K562 (cell line): Measurements from ENCODE around the gene BEST4. TPM values are rescaled to one million over a fixed set of nuclear protein-coding genes. Genes with fewer than 3 reads are reported as not detected.
A peak's percentile ranks its signal among the peaks of the same experiment; 100 is the strongest.

Experiments used
- ARID4B ChIP-seq: sonication (generic); formaldehyde crosslinking; IDR thresholded peaks from 2 replicates; pipeline ENCODE4 v1.8.0; 2022; ENCODE audit warnings: mild to moderate bottlenecking, missing genetic modification reagents
- CREB3 ChIP-seq: fragments of 450-650 bp; conservative IDR thresholded peaks from 2 replicates; pipeline ENCODE4 v1.6.1; 2016; ENCODE audit warnings: missing genetic modification characterization, low read depth, mild to moderate bottlenecking, missing compliant biosample characterization, moderate library complexity
- ELF2 ChIP-seq: fragments of 250-450 bp; sonication (Bioruptor Pico); IDR thresholded peaks from 2 replicates; pipeline ENCODE4 v1.5.0; 2021; ENCODE audit warnings: mild to moderate bottlenecking
- KLF10 ChIP-seq: fragments of 250-450 bp; sonication (Bioruptor Pico); IDR thresholded peaks from 2 replicates; pipeline ENCODE4 v1.6.1; 2021; ENCODE audit warnings: matching md5 sums
- MAFF ChIP-seq: IDR thresholded peaks from 2 replicates; pipeline ENCODE4 v1.6.1; 2012; ENCODE audit warnings: low read length, improper control_type of control experiment
- MLX ChIP-seq, 2 experiments: fragments of 450-650 bp in 1 of 2; sonication (generic) in 1 of 2; formaldehyde crosslinking; conservative IDR thresholded peaks; 2 replicates each; pipeline versions ENCODE4 v1.4.0 to v1.8.1; 2020 to 2022; ENCODE audit warnings: mild to moderate bottlenecking in 1 of 2, missing genetic modification reagents in 1 of 2
- PCBP2 ChIP-seq: fragments of 200-400 bp; formaldehyde crosslinking; IDR thresholded peaks from 2 replicates; pipeline ENCODE4 v1.6.1; 2018; ENCODE audit warnings: low read length, low read depth, mild to moderate bottlenecking, moderate library complexity; ENCODE audit not compliant: poor library complexity, severe bottlenecking
- SIX5 ChIP-seq, 2 experiments: IDR thresholded peaks; 2 replicates each; pipeline ENCODE4 v1.6.1; 2011; ENCODE audit warnings: low read length in 2 of 2, borderline replicate concordance in 1 of 2, low read depth in 1 of 2, mild to moderate bottlenecking in 1 of 2, moderate library complexity in 1 of 2; ENCODE audit not compliant: insufficient read depth in 1 of 2
- ZNF318 ChIP-seq, 2 experiments: fragments of 450-650 bp; IDR thresholded peaks; 2 replicates each; pipeline ENCODE4 v1.6.1; 2016; ENCODE audit warnings: mild to moderate bottlenecking in 2 of 2, borderline replicate concordance in 1 of 2, low read depth in 1 of 2, moderate library complexity in 1 of 2
- polyA plus RNA-seq, 8 experiments: library from polyadenylated mRNA; depleted of rRNA in 4 of 8; stranded (reverse) in 5 of 8; unstranded in 3 of 8; fragments of >200 nt; fragmentation: Nextera tagmentation in 2 of 8; fragmentation: Illumina TruSeq in 1 of 8; extraction: Ambion mirVana in 2 of 8; extraction: Trizol in 1 of 8; gene quantifications; 2 replicates each; pipeline versions ENCODE4 v1.2.1 to v1.2.3, GENCODE V29; 2011 to 2014; ENCODE audit warnings: inconsistent platforms in 1 of 8, missing spikeins in 1 of 8
- total RNA-seq, 7 experiments: library from RNA; depleted of rRNA in 6 of 7; stranded (reverse); fragments of >200 nt in 6 of 7; fragmentation: Illumina TruSeq in 2 of 7; extraction: Trizol in 2 of 7; gene quantifications; 2 replicates each; pipeline versions ENCODE4 v1.2.1 to v1.2.3, GENCODE V29; 2011 to 2021; ENCODE audit warnings: low replicate concordance in 1 of 7

Gene BEST4
- total and polyA plus RNA-seq, 9 of the 15 experiments (the other 6 are each of a cell fraction or from before 2014, with no cell fraction given), result 0.07 to 0.11 TPM; not detected in 7

GRCh38 chr1:44775078-44775929 lies 12.7 kb downstream of the BEST4 start, which contains the start of gene RPS8 (continued):
- peak in 1 of 2 experiments; percentile 32; a peak in 2 of 4 replicates for TF ChIP-seq SIX5 (IDR thresholded peaks at IDR 0.05; ENCODE audit: borderline replicate concordance in 1 of 2, insufficient read depth in 1 of 2, low read depth in 1 of 2, low read length in 2 of 2)
- TF ChIP-seq CREB3 (tag), result no peak
- no peak for TF ChIP-seq KLF10 (CRISPR knock-in tag)
- no peak for TF ChIP-seq PCBP2
- peak in 1 of 2 experiments; percentile 82; a peak in 1 of 4 replicates for TF ChIP-seq ZNF318 (IDR thresholded peaks at IDR 0.05; ENCODE audit: borderline replicate concordance in 1 of 2, low read depth in 1 of 2)
- TF ChIP-seq ARID4B, result peak; percentile 97
- TF ChIP-seq MLX (CRISPR knock-in tag; conservative IDR thresholded peaks at IDR 0.05), result 0 out of 4 replicates have a peak, but pooled peaks of 1 of the 2 experiments have one; percentile 46
- TF ChIP-seq ELF2 (CRISPR knock-in tag), result peak; percentile 46; the same call in 1 of the 2 replicates
- no peak for TF ChIP-seq MAFF
